GM08714 (cell line): ENCODE data around the gene MAPK10.

ENCODE experiments used
- H3K4me3 ChIP-seq: fragments of 200-500 bp; sonication (Bioruptor generic); 2 replicates; pipeline ENCODE4 v1.5.1; 2014; ENCODE audit warnings: mild to moderate bottlenecking, low read length, inconsistent platforms
- ZNF274 ChIP-seq: IDR thresholded peaks from 2 replicates; pipeline ENCODE4 v1.6.1; 2012; ENCODE audit warnings: mild to moderate bottlenecking, low read depth, low read length

Gene MAPK10

GRCh38 chr4:85964298-85964697 is 395.6 kb downstream of the MAPK10 start:
- no peak overlapping the region for H3K4me3 ChIP-seq
- no peak for TF ChIP-seq ZNF274

GRCh38 chr4:85963231-85963630 is 396.6 kb downstream of the MAPK10 start:
- no peak for TF ChIP-seq ZNF274
- H3K4me3 ChIP-seq, result no peak overlapping the region

- H3K4me3 ChIP-seq, result no peak overlapping the region
- TF ChIP-seq ZNF274, result no peak
Measured at GRCh38 chr4:85961887-85962286, 398.0 kb downstream of the MAPK10 start.

GRCh38 chr4:85956293-85956945 is 403.4 kb downstream of the MAPK10 start:
- no peak for TF ChIP-seq ZNF274
- H3K4me3 ChIP-seq, result no peak overlapping the region

GRCh38 chr4:85955620-85956292 is 404.1 kb downstream of the MAPK10 start:
- no peak for TF ChIP-seq ZNF274

GRCh38 chr4:85953651-85954018 is 406.2 kb downstream of the MAPK10 start:
- TF ChIP-seq ZNF274, result no peak
- H3K4me3 ChIP-seq, result no peak overlapping the region

More at GRCh38 chr4:85955620-85956292, 404.1 kb downstream of the MAPK10 start:
- no peak overlapping the region for H3K4me3 ChIP-seq

- H3K4me3 ChIP-seq, result no peak overlapping the region
- TF ChIP-seq ZNF274, result no peak
Measured at GRCh38 chr4:85952972-85953650, 406.7 kb downstream of the MAPK10 start.

- TF ChIP-seq ZNF274, result no peak
- H3K4me3 ChIP-seq, result no peak overlapping the region
Measured at GRCh38 chr4:85952528-85952927, 407.3 kb downstream of the MAPK10 start.

- no peak for TF ChIP-seq ZNF274
- H3K4me3 ChIP-seq, result no peak overlapping the region
Measured at GRCh38 chr4:85951099-85951498, 408.8 kb downstream of the MAPK10 start.

GRCh38 chr4:85946821-85947220 is 413.0 kb downstream of the MAPK10 start:
- no peak for TF ChIP-seq ZNF274
- H3K4me3 ChIP-seq, result no peak overlapping the region

GRCh38 chr4:85942107-85942506 is 417.7 kb downstream of the MAPK10 start:
- TF ChIP-seq ZNF274, result no peak
- no peak overlapping the region for H3K4me3 ChIP-seq

GRCh38 chr4:85940151-85940550 is 419.7 kb downstream of the MAPK10 start:
- no peak overlapping the region for H3K4me3 ChIP-seq
- no peak for TF ChIP-seq ZNF274
